WTC11 (cell line): ENCODE measurements around the gene NEDD4L. TPM values are rescaled to one million over a fixed set of nuclear protein-coding genes. Genes with fewer than 3 reads are reported as not detected.

Experiments
- ATAC-seq: fragments of 200-7000 bp; cut with Tn5 transposase; 2 replicates; pipeline ENCODE4 v1.10.0; 2021; ENCODE audit warnings: mild to moderate bottlenecking, moderate library complexity
- CTCF ChIA-PET: fragments of 300-600 bp; sonication (Branson Sonifier 250); formaldehyde crosslinking; loops from one replicate; lab custom pipeline; 2021; ENCODE audit warnings: antibody characterized with exemption; lab: Charles Lee
- POLR2A ChIA-PET: fragments of 350-600 bp; sonication (Branson Sonifier 250); formaldehyde crosslinking; loops from one replicate; lab custom pipeline; 2021; ENCODE audit warnings: antibody characterized with exemption; lab: Charles Lee
- DNase-seq: peaks from one replicate; pipeline ENCODE4 v3.0.0; 2021; ENCODE audit warnings: low spot score
- H3K27ac Mint-ChIP-seq: 2 replicates; pipeline ENCODE4 v1.8.0; 2021; ENCODE audit warnings: mixed read lengths
- H3K27me3 Mint-ChIP-seq: 2 replicates; pipeline ENCODE4 v1.8.0; 2021; ENCODE audit warnings: low read depth, mild to moderate bottlenecking, moderate library complexity, mixed read lengths
- H3K36me3 Mint-ChIP-seq: 2 replicates; pipeline ENCODE4 v1.8.0; 2021; ENCODE audit warnings: mixed read lengths
- H3K4me1 Mint-ChIP-seq: 2 replicates; pipeline ENCODE4 v1.8.0; 2022; ENCODE audit warnings: mixed read lengths
- H3K4me3 Mint-ChIP-seq: 2 replicates; pipeline ENCODE4 v1.8.0; 2021; ENCODE audit warnings: mild to moderate bottlenecking, moderate library complexity, mixed read lengths
- H3K9me3 Mint-ChIP-seq: 2 replicates; pipeline ENCODE4 v1.8.0; 2021; ENCODE audit warnings: mixed read lengths
- AR ChIP-seq: fragments of 250-450 bp; sonication (Bioruptor Pico); IDR thresholded peaks from 2 replicates; pipeline ENCODE4 v1.9.0; 2021; ENCODE audit warnings: mild to moderate bottlenecking
- ATF3 ChIP-seq: sonication (generic); formaldehyde crosslinking; conservative IDR thresholded peaks from 2 replicates; pipeline ENCODE4 v1.8.1; 2022; ENCODE audit warnings: mild to moderate bottlenecking, missing genetic modification reagents
- FOXP1 ChIP-seq: sonication (generic); formaldehyde crosslinking; IDR thresholded peaks from 2 replicates; pipeline ENCODE4 v1.8.0; 2022; ENCODE audit warnings: missing genetic modification reagents, mild to moderate bottlenecking, moderate library complexity, borderline replicate concordance
- GRHL2 ChIP-seq: fragments of 250-450 bp; sonication (Bioruptor Pico); IDR thresholded peaks from 2 replicates; pipeline ENCODE4 v1.8.0; 2022; ENCODE audit warnings: mild to moderate bottlenecking, moderate library complexity; ENCODE audit not compliant: insufficient replicate concordance, severe bottlenecking
- IRF1 ChIP-seq: sonication (generic); formaldehyde crosslinking; IDR thresholded peaks from 2 replicates; pipeline ENCODE4 v1.8.0; 2023; ENCODE audit warnings: missing genetic modification reagents
- JAZF1 ChIP-seq: fragments of 250-450 bp; sonication (Bioruptor Pico); IDR thresholded peaks from 2 replicates; pipeline ENCODE4 v1.9.0; 2021; ENCODE audit warnings: moderate library complexity, mild to moderate bottlenecking, inconsistent platforms
- JUN ChIP-seq: sonication (generic); formaldehyde crosslinking; IDR thresholded peaks from 2 replicates; pipeline ENCODE4 v1.8.0; 2023; ENCODE audit warnings: mild to moderate bottlenecking, missing genetic modification reagents
- NR3C1 ChIP-seq: sonication (generic); formaldehyde crosslinking; conservative IDR thresholded peaks from 2 replicates; pipeline ENCODE4 v1.8.1; 2023; ENCODE audit warnings: low read depth, mild to moderate bottlenecking, missing genetic modification reagents
- PRDM15 ChIP-seq: sonication (generic); formaldehyde crosslinking; IDR thresholded peaks from 2 replicates; pipeline ENCODE4 v1.8.0; 2022; ENCODE audit warnings: missing genetic modification reagents
- RELA ChIP-seq: sonication (generic); formaldehyde crosslinking; IDR thresholded peaks from 2 replicates; pipeline ENCODE4 v1.8.1; 2022; ENCODE audit warnings: missing genetic modification reagents, mild to moderate bottlenecking, borderline replicate concordance
- TEAD1 ChIP-seq: sonication (generic); formaldehyde crosslinking; IDR thresholded peaks from 2 replicates; pipeline ENCODE4 v1.8.0; 2022; ENCODE audit warnings: mild to moderate bottlenecking, missing genetic modification reagents
- ZBTB21 ChIP-seq: sonication (generic); formaldehyde crosslinking; IDR thresholded peaks from 2 replicates; pipeline ENCODE4 v1.8.1; 2023; ENCODE audit warnings: mild to moderate bottlenecking, missing genetic modification reagents, borderline replicate concordance
- ZBTB43 ChIP-seq: sonication (generic); formaldehyde crosslinking; IDR thresholded peaks from 2 replicates; pipeline ENCODE4 v1.8.1; 2023; ENCODE audit warnings: mild to moderate bottlenecking, missing genetic modification reagents
- ZMAT4 ChIP-seq: fragments of 250-450 bp; sonication (Bioruptor Pico); IDR thresholded peaks from 2 replicates; pipeline ENCODE4 v1.9.0; 2021; ENCODE audit warnings: mild to moderate bottlenecking
- ZNF121 ChIP-seq: sonication (generic); formaldehyde crosslinking; IDR thresholded peaks from 2 replicates; pipeline ENCODE4 v1.8.0; 2023; ENCODE audit warnings: missing genetic modification reagents
- ZNF263 ChIP-seq: sonication (generic); formaldehyde crosslinking; IDR thresholded peaks from 2 replicates; pipeline ENCODE4 v1.8.1; 2022; ENCODE audit warnings: low read depth, mild to moderate bottlenecking, moderate library complexity, missing genetic modification reagents
- ZNF317 ChIP-seq: sonication (generic); formaldehyde crosslinking; IDR thresholded peaks from 2 replicates; pipeline ENCODE4 v1.8.1; 2023; ENCODE audit warnings: low read depth, mild to moderate bottlenecking, moderate library complexity, missing genetic modification reagents, borderline replicate concordance
- ZNF425 ChIP-seq: fragments of 250-450 bp; sonication (Bioruptor Pico); conservative IDR thresholded peaks from 2 replicates; pipeline ENCODE4 v1.9.0; 2021; ENCODE audit warnings: mild to moderate bottlenecking
- ZNF512 ChIP-seq: sonication (generic); formaldehyde crosslinking; IDR thresholded peaks from 2 replicates; pipeline ENCODE4 v1.8.1; 2022; ENCODE audit warnings: missing genetic modification reagents, borderline replicate concordance
- ZSCAN18 ChIP-seq: fragments of 250-450 bp; sonication (Bioruptor Pico); IDR thresholded peaks from 2 replicates; pipeline ENCODE4 v2.1.2; 2022; ENCODE audit warnings: mild to moderate bottlenecking, moderate library complexity
- total RNA-seq: library from RNA; stranded (reverse); gene quantifications from 3 replicates; pipeline ENCODE4 v1.2.3, GENCODE V29; 2021

The NEDD4L gene
- total RNA-seq, 1 experiment from 2014 or later: 88.0 TPM

- TF ChIP-seq PRDM15 (CRISPR knock-in tag) (no peak), ZNF121 (CRISPR knock-in tag) (no peak), TEAD1 (CRISPR knock-in tag) (no peak), ZBTB21 (CRISPR knock-in tag) (no peak), IRF1 (CRISPR knock-in tag) (no peak), ZMAT4 (CRISPR knock-in tag) (no peak)
These were observed 383.3 kb downstream of the NEDD4L start (continued) for GRCh38 chr18:58427321-58427720.

GRCh38 chr18:58429442-58429841 is 385.4 kb downstream of the NEDD4L start:
- ATAC-seq (peak; percentile 28; the same call in 1 of the 2 replicates), DNase-seq (no peak)
- CTCF ChIA-PET: interaction anchor here (1.4 kb wide), 1 partner anchor 67 kb away, joined by 3 read pairs; no protein-coding TSS in a partner anchor
- Mint-ChIP-seq H3K4me1 (peaks cover 8% of the 10 kb centered on the region), H3K36me3 (no peaks in the 10 kb centered on the region), H3K4me3 (no peak overlapping the region), H3K27ac (no peak overlapping the region), H3K27me3 (no peaks in the 10 kb centered on the region), H3K9me3 (no peaks in the 10 kb centered on the region)
- POLR2A ChIA-PET: no interaction called here
- no peak for TF ChIP-seq RELA (CRISPR knock-in tag)
- TF ChIP-seq FOXP1 (CRISPR knock-in tag): no peak
- no peak for TF ChIP-seq ZNF512
- no peak for TF ChIP-seq AR (CRISPR knock-in tag)
- no peak for TF ChIP-seq JUN (CRISPR knock-in tag)
- no peak for TF ChIP-seq ZNF425 (CRISPR knock-in tag)
- no peak for TF ChIP-seq ZBTB43 (CRISPR knock-in tag)
- no peak for TF ChIP-seq ZNF263 (CRISPR knock-in tag)
- TF ChIP-seq ATF3: no peak
- no peak for TF ChIP-seq ZSCAN18 (CRISPR knock-in tag)
- TF ChIP-seq JAZF1 (CRISPR knock-in tag): no peak
- no peak for TF ChIP-seq GRHL2 (CRISPR knock-in tag)
- TF ChIP-seq ZNF317 (CRISPR knock-in tag): no peak
- no peak for TF ChIP-seq NR3C1 (CRISPR knock-in tag)
